ENCODE results near the gene SYNDIG1.

Gene SYNDIG1

GRCh38 chr20:24470746-24471582, 1.5 kb downstream of the SYNDIG1 start:
- no peak for DNase-seq (ENCODE audit: low read depth in 2 of 2)

- DNase-seq (ENCODE audit: low read depth in 2 of 2), result no peak
Measured at GRCh38 chr20:24472426-24472825, 3.0 kb downstream of the SYNDIG1 start.

- DNase-seq (ENCODE audit: low read depth in 2 of 2), result no peak
Measured at GRCh38 chr20:24473435-24474223, 4.2 kb downstream of the SYNDIG1 start.

- DNase-seq (ENCODE audit: low read depth in 2 of 2), result no peak
Measured at GRCh38 chr20:24477831-24478547, 8.6 kb downstream of the SYNDIG1 start.

GRCh38 chr20:24478584-24478983, 9.2 kb downstream of the SYNDIG1 start:
- no peak for DNase-seq (ENCODE audit: low read depth in 2 of 2)

GRCh38 chr20:24479106-24479505, 9.7 kb downstream of the SYNDIG1 start:
- DNase-seq (ENCODE audit: low read depth in 2 of 2), result no peak

GRCh38 chr20:24479595-24479994, 10.2 kb downstream of the SYNDIG1 start:
- DNase-seq (ENCODE audit: low read depth in 2 of 2), result no peak

- no peak for DNase-seq (ENCODE audit: low read depth in 2 of 2)
Measured at GRCh38 chr20:24480509-24480908, 11.1 kb downstream of the SYNDIG1 start.

- DNase-seq (ENCODE audit: low read depth in 2 of 2), result no peak
Measured at GRCh38 chr20:24481173-24481572, 11.7 kb downstream of the SYNDIG1 start.

GRCh38 chr20:24483435-24484080, 14.1 kb downstream of the SYNDIG1 start:
- no peak for DNase-seq (ENCODE audit: low read depth in 2 of 2)

GRCh38 chr20:24484081-24484450, 14.6 kb downstream of the SYNDIG1 start:
- DNase-seq (ENCODE audit: low read depth in 2 of 2), result no peak

- no peak for DNase-seq (ENCODE audit: low read depth in 2 of 2)
Measured at GRCh38 chr20:24485981-24486380, 16.6 kb downstream of the SYNDIG1 start.

GRCh38 chr20:24487240-24487639, 17.8 kb downstream of the SYNDIG1 start:
- DNase-seq (ENCODE audit: low read depth in 2 of 2), result no peak

GRCh38 chr20:24487648-24488047, 18.2 kb downstream of the SYNDIG1 start:
- no peak for DNase-seq (ENCODE audit: low read depth in 2 of 2)

- DNase-seq (ENCODE audit: low read depth in 2 of 2), result no peak
Measured at GRCh38 chr20:24488064-24488799, 18.8 kb downstream of the SYNDIG1 start.

- DNase-seq (ENCODE audit: low read depth in 2 of 2), result no peak
Measured at GRCh38 chr20:24488800-24489175, 19.4 kb downstream of the SYNDIG1 start.

GRCh38 chr20:24489193-24489592, 19.8 kb downstream of the SYNDIG1 start:
- DNase-seq (ENCODE audit: low read depth in 2 of 2), result no peak

GRCh38 chr20:24489631-24490260, 20.3 kb downstream of the SYNDIG1 start:
- DNase-seq (ENCODE audit: low read depth in 2 of 2), result no peak

GRCh38 chr20:24490598-24490997, 21.2 kb downstream of the SYNDIG1 start:
- DNase-seq (ENCODE audit: low read depth in 2 of 2), result no peak

- no peak for DNase-seq (ENCODE audit: low read depth in 2 of 2)
Measured at GRCh38 chr20:24491041-24491756, 21.8 kb downstream of the SYNDIG1 start.

Measured in stimulated activated CD4-positive, alpha-beta T cell treated with anti-CD3 and anti-CD28 coated beads, Interleukin-12 subunit alpha, Interleukin-12 subunit beta, amount 100 ng/mL, for 24 hours (primary cell).